HepG2 (cell line): ENCODE data around the gene ANKRD55. TPM values are rescaled to one million over a fixed set of nuclear protein-coding genes. Genes with fewer than 3 reads are reported as not detected.

ENCODE experiments used
- ATAC-seq: fragments of 200-7000 bp; cut with Tn5 transposase; 3 replicates; pipeline ENCODE4 v1.9.1; 2020; ENCODE audit warnings: mild to moderate bottlenecking, moderate library complexity
- BruUV-seq: library from RNA; stranded (reverse); fragments of 400-500 nt; replicated peaks from 2 replicates; lab custom pipeline; 2021; lab: Mats Ljungman, UMichigan
- CTCF ChIA-PET: fragments of 300-600 bp; formaldehyde crosslinking; extraction: SDS; loops from one replicate; lab custom pipeline; 2021; ENCODE audit warnings: low total read pairs, inconsistent platforms, low intra/inter-chr PET ratio; lab: Yijun Ruan, JAX
- POLR2A ChIA-PET: fragments of 350-600 bp; sonication (Branson Sonifier 250); formaldehyde crosslinking; loops from one replicate; lab custom pipeline; 2020; ENCODE audit warnings: antibody characterized with exemption, inconsistent platforms; lab: Yijun Ruan, JAX
- DNase-seq: peaks from one replicate; pipeline ENCODE4 v3.0.0-alpha.2; 2015; ENCODE audit warnings: low spot score
- FAIRE-seq: peaks from 3 replicates; lab custom pipeline; 2011; peaks lifted over from hg19 to GRCh38; lab: Jason Lieb, UNC
- H2AFZ ChIP-seq: one replicate; pipeline ENCODE4 v1.6.1; 2011; ENCODE audit warnings: low read length, inconsistent platforms
- H3K27ac ChIP-seq: fragments of 300-600 bp; 3 replicates; pipeline ENCODE4 v1.8.0; 2011; ENCODE audit warnings: mixed run types, mild to moderate bottlenecking, mixed read lengths, low read length, inconsistent platforms; ENCODE audit not compliant: insufficient read depth; ENCODE audit errors: extremely low read length
- H3K27me3 ChIP-seq, 2 experiments: fragments of 200-600 bp in 1 of 2; 2 replicates in 1 of 2; 3 replicates in 1 of 2; pipeline versions ENCODE4 v1.6.0 to v1.8.0; 2011; ENCODE audit warnings: low read length in 2 of 2, mild to moderate bottlenecking in 2 of 2, moderate library complexity in 2 of 2, inconsistent platforms in 1 of 2; ENCODE audit not compliant: insufficient read depth in 2 of 2, control insufficient read depth in 1 of 2
- H3K36me3 ChIP-seq, 2 experiments: fragments of 200-600 bp in 1 of 2; replicated peaks in 1 of 2; 2 replicates in 1 of 2; 3 replicates in 1 of 2; pipeline versions ENCODE4 v1.5.1 to v1.8.0; 2011; ENCODE audit warnings: low read length in 2 of 2, inconsistent platforms in 1 of 2; ENCODE audit not compliant: insufficient read depth in 2 of 2, control insufficient read depth in 1 of 2
- H3K4me1 ChIP-seq: 2 replicates; pipeline ENCODE4 v1.5.1; 2012; ENCODE audit warnings: low read length, inconsistent platforms; ENCODE audit not compliant: insufficient read depth
- H3K4me2 ChIP-seq: 2 replicates; pipeline ENCODE4 v1.6.0; 2011; ENCODE audit warnings: low read depth, low read length, inconsistent platforms
- H3K4me3 ChIP-seq, 3 experiments: fragments of 200-600 bp in 1 of 3; sonication (generic), shearing (Covaris generic) in 1 of 3; replicated peaks in 1 of 3; 2 replicates each; pipeline ENCODE4 v1.5.1; 2011 to 2016; ENCODE audit warnings: low read length in 3 of 3, inconsistent platforms in 2 of 3, low read depth in 2 of 3, mild to moderate bottlenecking in 2 of 3, control low read depth in 1 of 3, mixed read lengths in 1 of 3; ENCODE audit not compliant: insufficient read depth in 1 of 3
- H3K79me2 ChIP-seq: one replicate; pipeline ENCODE4 v1.6.1; 2011; ENCODE audit warnings: low read length, inconsistent platforms; ENCODE audit not compliant: insufficient read depth
- H3K9ac ChIP-seq: 2 replicates; pipeline ENCODE4 v1.6.0; 2011; ENCODE audit warnings: mild to moderate bottlenecking, low read depth, low read length, inconsistent platforms; ENCODE audit not compliant: insufficient read depth
- H3K9me3 ChIP-seq: 2 replicates; pipeline ENCODE4 v1.5.1; 2012; ENCODE audit warnings: mild to moderate bottlenecking, low read length
- H4K20me1 ChIP-seq: 2 replicates; pipeline ENCODE4 v1.6.0; 2011; ENCODE audit warnings: inconsistent platforms, mild to moderate bottlenecking, low read length, moderate library complexity; ENCODE audit not compliant: insufficient read depth
- ATF2 ChIP-seq: sonication (generic); formaldehyde crosslinking; IDR thresholded peaks from 2 replicates; pipeline ENCODE4 v1.4.0; 2020; ENCODE audit warnings: missing genetic modification reagents
- EEA1 ChIP-seq: sonication (generic); formaldehyde crosslinking; IDR thresholded peaks from 2 replicates; pipeline ENCODE4 v1.5.1; 2020; ENCODE audit warnings: mild to moderate bottlenecking, missing genetic modification reagents, borderline replicate concordance
- FOXP1 ChIP-seq, 2 experiments: fragments of 450-650 bp in 1 of 2; IDR thresholded peaks; 2 replicates each; pipeline ENCODE4 v1.6.1; 2017 to 2018; ENCODE audit warnings: antibody characterized with exemption in 1 of 2
- RNF2 ChIP-seq: fragments of 450-650 bp; conservative IDR thresholded peaks from 2 replicates; pipeline ENCODE4 v1.6.1; 2016; ENCODE audit warnings: low read depth
- SMAD1 ChIP-seq: sonication (generic); formaldehyde crosslinking; IDR thresholded peaks from 2 replicates; pipeline ENCODE4 v1.4.0; 2020; ENCODE audit warnings: missing genetic modification reagents, low read depth, mild to moderate bottlenecking, borderline replicate concordance
- TCF7 ChIP-seq: sonication (generic); IDR thresholded peaks from 2 replicates; pipeline ENCODE4 v1.6.1; 2016; ENCODE audit warnings: antibody characterized with exemption, low read depth
- TEF ChIP-seq: sonication (generic); formaldehyde crosslinking; IDR thresholded peaks from 2 replicates; pipeline ENCODE4 v1.5.0; 2020; ENCODE audit warnings: missing genetic modification reagents
- ZNF260 ChIP-seq: sonication (generic); formaldehyde crosslinking; IDR thresholded peaks from 2 replicates; pipeline ENCODE4 v1.4.0; 2020; ENCODE audit warnings: missing genetic modification reagents, low read depth, mild to moderate bottlenecking, borderline replicate concordance
- ZNF768 ChIP-seq: sonication (generic); formaldehyde crosslinking; IDR thresholded peaks from 2 replicates; pipeline ENCODE4 v1.4.0; 2020; ENCODE audit warnings: missing genetic modification reagents
- WGBS: methylation state at CpG from one replicate; pipeline ENCODE4 v1.1.6; 2017; ENCODE audit warnings: low lambda C conversion rate; 5-methylcytosine and 5-hydroxymethylcytosine counted together
- in situ Hi-C: cut with HindIII; loops from 2 replicates; pipeline ENCODE4 v1.10.0; 2017; ENCODE audit warnings: low pct_unique_long_range_greater_than_20kb; ENCODE audit not compliant: extremely low pct_ligation_motif_present
- intact Hi-C: fragments of 100-400 bp; cut with micrococcal nuclease; formaldehyde crosslinking; loops from one replicate; pipeline ENCODE4 v1.10.0; 2022; ENCODE audit not compliant: unreplicated experiment
- polyA plus RNA-seq, 8 experiments: library from polyadenylated mRNA; depleted of rRNA in 3 of 8; stranded (reverse) in 7 of 8; unstranded in 1 of 8; fragments of >200 nt; fragmentation: Illumina TruSeq in 4 of 8; extraction: Trizol in 4 of 8; gene quantifications; 2 replicates each; pipeline versions ENCODE4 v1.2.1 to v1.2.3, GENCODE V29; 2011 to 2016; ENCODE audit warnings: low read depth in 4 of 8, missing spikeins in 1 of 8, mixed read lengths in 1 of 8; ENCODE audit not compliant: insufficient read depth in 1 of 8
- total RNA-seq, 5 experiments: library from RNA; depleted of rRNA; stranded (reverse); fragments of >200 nt; fragmentation: Illumina TruSeq; extraction: Trizol; gene quantifications; 2 replicates each; pipeline ENCODE4 v1.2.3, GENCODE V29; 2016; ENCODE audit warnings: low read depth in 1 of 5
- TF ChIP-seq, protein P1 (sequence below): sonication (generic); formaldehyde crosslinking; IDR thresholded peaks from 2 replicates; pipeline ENCODE4 v1.4.0; 2020; ENCODE audit warnings: missing genetic modification reagents; ENCODE audit errors: not compliant biosample characterization
- TF ChIP-seq, protein P2 (sequence below), 2 experiments: IDR thresholded peaks; 2 replicates each; pipeline ENCODE4 v1.6.1; 2011 to 2012; ENCODE audit warnings: low read length in 2 of 2, borderline replicate concordance in 1 of 2, low read depth in 1 of 2, mild to moderate bottlenecking in 1 of 2, moderate library complexity in 1 of 2

ANKRD55 gene
- total and polyA plus RNA-seq, 2 of the 13 experiments (the other 11 are each of a cell fraction or from before 2014, with no cell fraction given) = 0.11 to 0.28 TPM

- H4K20me1 ChIP-seq = no peaks in the 10 kb centered on the region
- POLR2A ChIA-PET = interaction anchor here (0.5 kb wide), 1 partner anchor 10 kb away, joined by 3 read pairs; no protein-coding TSS in a partner anchor
- no peak for DNase-seq
- in situ Hi-C loops = no loop called here
- no peak overlapping the region for H3K4me3 ChIP-seq
- intact Hi-C loops = no loop called here
- H3K4me2 ChIP-seq = no peak overlapping the region
- H3K4me1 ChIP-seq = peaks cover 36% of the 10 kb centered on the region
- TF ChIP-seq EEA1 (no peak), ZNF768 (CRISPR knock-in tag) (no peak), ATF2 (no peak), ZNF260 (no peak), SMAD1 (CRISPR knock-in tag) (no peak)
- no peak for FAIRE-seq
- no peak for ATAC-seq
- H3K9ac ChIP-seq = no peak overlapping the region
- H2AFZ ChIP-seq = no peak overlapping the region
- H3K27ac ChIP-seq = no peak overlapping the region
- H3K79me2 ChIP-seq = no peaks in the 10 kb centered on the region
- no TSS peak for BruUV-seq
- no peaks in the 10 kb centered on the region for H3K27me3 ChIP-seq
- H3K9me3 ChIP-seq = no peaks in the 10 kb centered on the region
- H3K36me3 ChIP-seq = no peaks in the 10 kb centered on the region
- CTCF ChIA-PET = no interaction called here
Observed at GRCh38 chr5:56106837-56107236, 126.3 kb downstream of the ANKRD55 start.

GRCh38 chr5:56105511-56106291, 127.4 kb downstream of the ANKRD55 start:
- no peaks in the 10 kb centered on the region for H3K36me3 ChIP-seq
- in situ Hi-C loops (no loop called here), intact Hi-C loops (no loop called here)
- H3K9ac ChIP-seq = no peak overlapping the region
- H4K20me1 ChIP-seq = no peaks in the 10 kb centered on the region
- H3K9me3 ChIP-seq = no peaks in the 10 kb centered on the region
- H3K79me2 ChIP-seq = no peaks in the 10 kb centered on the region
- BruUV-seq = no TSS peak
- no peak overlapping the region for H2AFZ ChIP-seq
- H3K27ac ChIP-seq = no peak overlapping the region
- ChIA-PET POLR2A (no interaction called here), CTCF (no interaction called here)
- no peak overlapping the region; the same call in 1 of the 2 replicates for H3K4me2 ChIP-seq
- H3K4me3 ChIP-seq = no peak overlapping the region
- H3K4me1 ChIP-seq = peaks cover 35% of the 10 kb centered on the region
- ATAC-seq (peak; percentile 61; the same call in 2 of the 3 replicates), FAIRE-seq (peak; percentile 60), DNase-seq (no peak)
- WGBS = 46% methylated on average over 6 of the region's 6 CpGs
- H3K27me3 ChIP-seq = no peaks in the 10 kb centered on the region
- no peak for TF ChIP-seq FOXP1 (IDR thresholded peaks at IDR 0.05)
- TF ChIP-seq FOXP1 (CRISPR knock-in tag; IDR thresholded peaks at IDR 0.05) = no peak
- no peak for TF ChIP-seq TCF7
- TF ChIP-seq, protein P1, sequence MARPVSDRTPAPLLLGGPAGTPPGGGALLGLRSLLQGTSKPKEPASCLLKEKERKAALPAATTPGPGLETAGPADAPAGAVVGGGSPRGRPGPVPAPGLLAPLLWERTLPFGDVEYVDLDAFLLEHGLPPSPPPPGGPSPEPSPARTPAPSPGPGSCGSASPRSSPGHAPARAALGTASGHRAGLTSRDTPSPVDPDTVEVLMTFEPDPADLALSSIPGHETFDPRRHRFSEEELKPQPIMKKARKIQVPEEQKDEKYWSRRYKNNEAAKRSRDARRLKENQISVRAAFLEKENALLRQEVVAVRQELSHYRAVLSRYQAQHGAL = no peak
- no peak for TF ChIP-seq RNF2
- no peak for TF ChIP-seq TEF (CRISPR knock-in tag)
- TF ChIP-seq, protein P2, sequence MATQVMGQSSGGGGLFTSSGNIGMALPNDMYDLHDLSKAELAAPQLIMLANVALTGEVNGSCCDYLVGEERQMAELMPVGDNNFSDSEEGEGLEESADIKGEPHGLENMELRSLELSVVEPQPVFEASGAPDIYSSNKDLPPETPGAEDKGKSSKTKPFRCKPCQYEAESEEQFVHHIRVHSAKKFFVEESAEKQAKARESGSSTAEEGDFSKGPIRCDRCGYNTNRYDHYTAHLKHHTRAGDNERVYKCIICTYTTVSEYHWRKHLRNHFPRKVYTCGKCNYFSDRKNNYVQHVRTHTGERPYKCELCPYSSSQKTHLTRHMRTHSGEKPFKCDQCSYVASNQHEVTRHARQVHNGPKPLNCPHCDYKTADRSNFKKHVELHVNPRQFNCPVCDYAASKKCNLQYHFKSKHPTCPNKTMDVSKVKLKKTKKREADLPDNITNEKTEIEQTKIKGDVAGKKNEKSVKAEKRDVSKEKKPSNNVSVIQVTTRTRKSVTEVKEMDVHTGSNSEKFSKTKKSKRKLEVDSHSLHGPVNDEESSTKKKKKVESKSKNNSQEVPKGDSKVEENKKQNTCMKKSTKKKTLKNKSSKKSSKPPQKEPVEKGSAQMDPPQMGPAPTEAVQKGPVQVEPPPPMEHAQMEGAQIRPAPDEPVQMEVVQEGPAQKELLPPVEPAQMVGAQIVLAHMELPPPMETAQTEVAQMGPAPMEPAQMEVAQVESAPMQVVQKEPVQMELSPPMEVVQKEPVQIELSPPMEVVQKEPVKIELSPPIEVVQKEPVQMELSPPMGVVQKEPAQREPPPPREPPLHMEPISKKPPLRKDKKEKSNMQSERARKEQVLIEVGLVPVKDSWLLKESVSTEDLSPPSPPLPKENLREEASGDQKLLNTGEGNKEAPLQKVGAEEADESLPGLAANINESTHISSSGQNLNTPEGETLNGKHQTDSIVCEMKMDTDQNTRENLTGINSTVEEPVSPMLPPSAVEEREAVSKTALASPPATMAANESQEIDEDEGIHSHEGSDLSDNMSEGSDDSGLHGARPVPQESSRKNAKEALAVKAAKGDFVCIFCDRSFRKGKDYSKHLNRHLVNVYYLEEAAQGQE (IDR thresholded peaks at IDR 0.05; ENCODE audit: borderline replicate concordance in 1 of 2, low read depth in 1 of 2, low read length in 2 of 2) = peak in 1 of 2 experiments; percentile 78; a peak in 3 of 4 replicates
